GM21390 (cell line): ENCODE data around the gene MYADM.
A peak's percentile ranks its signal among the peaks of the same experiment; 100 is the strongest.
"Not testable (repeated sequence)": the region's sequence is repeated elsewhere in the genome, so short reads cannot be mapped to it uniquely, and the experiment has no call there.

Source experiments
- ATAC-seq: cut with Tn5 transposase; IDR thresholded peaks from one replicate; pipeline ENCODE4 v1.9.1; 2021; ENCODE audit not compliant: unreplicated experiment

Gene MYADM, protein sequence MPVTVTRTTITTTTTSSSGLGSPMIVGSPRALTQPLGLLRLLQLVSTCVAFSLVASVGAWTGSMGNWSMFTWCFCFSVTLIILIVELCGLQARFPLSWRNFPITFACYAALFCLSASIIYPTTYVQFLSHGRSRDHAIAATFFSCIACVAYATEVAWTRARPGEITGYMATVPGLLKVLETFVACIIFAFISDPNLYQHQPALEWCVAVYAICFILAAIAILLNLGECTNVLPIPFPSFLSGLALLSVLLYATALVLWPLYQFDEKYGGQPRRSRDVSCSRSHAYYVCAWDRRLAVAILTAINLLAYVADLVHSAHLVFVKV

DNA sequence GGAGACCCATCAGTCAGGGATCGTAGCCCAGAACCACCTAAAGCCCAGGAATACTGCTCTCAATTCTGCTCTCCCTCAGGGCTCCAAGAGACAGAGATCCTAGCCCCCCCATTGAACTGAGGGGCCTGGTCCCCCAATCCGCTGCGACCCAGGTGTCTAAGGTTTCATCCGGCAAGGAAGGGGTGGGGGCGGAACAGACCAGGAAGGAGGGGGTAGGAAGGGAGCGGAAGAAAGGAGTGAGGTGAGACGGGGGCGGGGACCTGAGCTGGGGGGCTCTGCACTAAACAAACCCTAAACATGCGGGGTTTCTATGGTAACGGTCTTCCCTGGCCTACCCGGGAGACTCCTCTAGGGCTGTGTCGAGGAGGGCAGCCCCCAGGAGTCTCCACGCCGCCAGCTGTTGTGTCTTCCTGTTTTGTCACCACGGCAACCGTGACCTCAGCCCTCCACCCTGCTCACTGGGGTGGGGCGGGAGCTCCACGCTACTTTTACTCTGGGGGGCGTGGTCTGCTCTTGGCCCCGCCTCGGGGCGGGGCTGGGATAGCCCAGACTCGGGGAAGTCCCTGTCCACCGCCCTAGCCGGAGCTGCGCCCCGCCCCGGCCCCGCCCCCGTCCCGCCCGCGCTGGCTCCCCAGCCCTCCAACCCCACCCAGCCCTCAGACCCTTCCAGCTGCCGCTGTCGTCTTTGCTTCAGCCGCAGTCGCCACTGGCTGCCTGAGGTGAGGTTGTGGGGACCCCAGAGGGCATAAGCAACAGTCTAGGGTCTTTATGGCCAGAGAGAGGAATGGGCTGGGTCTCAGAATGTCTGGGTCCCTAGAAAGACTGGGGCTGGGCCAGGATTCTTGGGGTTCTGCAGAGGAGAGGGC is at the start of gene MYADM:
TSS of gene MYADM (plus strand) at position 659 of the 866 bp plus-strand sequence. CDS start 5,647 bp downstream, outside the sequence.
- peak; percentile 70 for ATAC-seq

GRCh38 chr19:53818756-53819155 is 48.9 kb upstream of the MYADM start:
- ATAC-seq, result no peak

DNA sequence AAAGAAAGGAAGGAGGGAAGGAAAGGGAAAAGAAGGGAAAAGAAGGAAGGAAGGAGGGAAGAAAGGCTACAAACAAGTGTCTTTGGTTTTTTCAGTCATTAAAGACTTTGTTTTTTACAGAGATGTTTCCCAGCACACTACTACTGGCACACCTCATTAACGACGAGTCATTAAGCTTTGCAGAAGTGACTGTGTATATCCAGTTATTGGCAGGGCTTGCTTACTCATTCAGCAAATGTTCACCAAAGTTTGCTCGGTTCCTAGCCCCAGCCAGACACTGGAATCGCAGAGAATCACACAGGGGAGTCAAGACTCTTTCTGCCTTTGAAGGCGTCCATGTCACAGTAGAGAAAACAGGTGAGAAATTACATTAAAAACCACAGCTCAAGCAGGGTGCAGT is 47.8 kb upstream of the MYADM start:
- no peak for ATAC-seq

GRCh38 chr19:53823380-53824120 is 44.1 kb upstream of the MYADM start:
- ATAC-seq, result no peak

GRCh38 chr19:53824134-53824611 is 43.5 kb upstream of the MYADM start, which contains the start of gene NLRP12:
Gene NLRP12, minus strand, starts transcription at chr19:53824314. Its CDS starts 140 bp downstream, at chr19:53824174.
- no peak for ATAC-seq

GRCh38 chr19:53826876-53827275 is 40.8 kb upstream of the MYADM start:
- no peak for ATAC-seq

GRCh38 chr19:53828531-53828930 is 39.2 kb upstream of the MYADM start:
- no peak for ATAC-seq

DNA sequence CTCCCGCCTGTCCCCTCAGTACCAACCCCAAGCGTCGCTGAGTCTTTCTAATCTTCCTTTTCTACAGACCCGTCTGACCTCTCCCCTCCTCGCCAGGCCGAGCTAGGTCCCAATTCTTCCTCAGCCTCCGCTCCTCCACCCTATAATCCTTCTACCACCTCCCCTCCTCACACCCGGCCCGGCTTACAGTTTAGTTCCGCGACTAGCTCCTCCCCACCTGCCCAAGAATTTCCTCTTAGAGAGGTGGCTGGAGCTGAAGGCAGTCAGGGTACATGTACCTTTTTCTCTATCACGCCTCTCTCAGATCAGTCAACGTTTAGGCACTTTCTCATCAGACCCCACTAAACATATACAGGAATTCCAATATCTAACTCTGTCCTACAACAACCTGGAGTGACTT is 34.8 kb upstream of the MYADM start:
- ATAC-seq, result not testable (repeated sequence)

DNA sequence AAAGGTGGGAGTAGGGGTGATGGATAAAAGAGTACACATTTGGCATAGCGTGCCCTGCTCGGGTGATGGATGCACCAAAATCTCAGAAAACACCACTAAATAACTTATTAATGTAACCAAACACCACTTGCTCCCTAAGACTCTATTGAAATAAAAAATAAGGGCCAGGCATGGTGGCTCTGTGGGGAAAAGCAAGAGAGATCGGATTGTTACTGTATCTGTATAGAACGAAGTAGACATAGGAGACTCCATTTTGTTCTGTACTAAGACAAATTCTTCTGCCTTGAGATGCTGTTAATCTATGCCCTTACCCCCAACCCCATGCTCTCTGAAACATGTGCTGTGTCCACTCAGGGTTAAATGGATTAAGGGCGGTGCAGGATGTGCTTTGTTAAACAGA is 29.2 kb upstream of the MYADM start:
- not testable (repeated sequence) for ATAC-seq

GRCh38 chr19:53840241-53840640 is 27.4 kb upstream of the MYADM start:
- ATAC-seq, result not testable (repeated sequence)

- not testable (repeated sequence) for ATAC-seq
These were observed 26.8 kb upstream of the MYADM start for GRCh38 chr19:53840914-53841313.

GRCh38 chr19:53844849-53845246 is 22.8 kb upstream of the MYADM start:
- ATAC-seq, result no peak

GRCh38 chr19:53847555-53847954 is 20.1 kb upstream of the MYADM start:
- ATAC-seq, result no peak

DNA sequence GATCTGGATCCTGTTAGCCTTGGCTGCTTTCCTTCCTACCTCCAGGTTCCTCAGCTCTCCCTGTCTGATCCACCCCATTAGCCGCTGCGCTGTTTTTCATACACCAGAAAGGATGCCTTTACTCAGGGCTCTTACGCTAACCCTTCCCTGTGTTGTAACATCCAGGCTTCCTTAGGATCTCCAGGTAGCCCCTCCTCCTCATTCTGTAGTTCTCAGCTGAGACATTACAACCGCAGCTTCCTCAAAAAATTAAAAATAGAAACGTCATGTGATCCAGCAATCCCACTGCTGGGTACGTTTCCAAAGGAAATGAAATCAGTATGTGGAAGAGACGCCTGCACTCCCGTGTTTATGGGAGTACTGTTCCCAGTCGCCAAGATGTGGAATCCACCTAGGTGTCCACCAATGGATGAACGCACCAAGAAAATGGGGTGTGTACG is 18.4 kb upstream of the MYADM start:
- no peak for ATAC-seq

DNA sequence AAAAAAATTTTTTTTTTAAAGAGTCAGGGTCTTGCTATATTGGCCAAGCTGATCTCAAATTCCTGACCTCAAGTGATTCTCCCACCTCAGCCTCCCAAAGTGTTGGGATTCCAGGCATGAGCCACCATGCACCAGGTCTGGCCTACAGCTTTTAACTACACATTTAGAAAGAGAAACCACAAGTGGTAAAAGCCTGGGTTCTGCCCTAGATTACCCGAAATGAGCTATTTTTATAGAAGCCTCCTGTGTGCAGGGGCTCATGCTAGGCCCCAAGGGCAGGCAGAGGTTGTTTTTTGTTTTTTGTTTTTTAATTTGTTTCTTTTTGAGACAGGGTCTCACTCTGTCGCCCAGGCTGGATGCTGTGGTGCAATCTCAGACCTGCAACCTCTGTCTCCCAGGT is 14.0 kb upstream of the MYADM start:
- ATAC-seq, result no peak

DNA sequence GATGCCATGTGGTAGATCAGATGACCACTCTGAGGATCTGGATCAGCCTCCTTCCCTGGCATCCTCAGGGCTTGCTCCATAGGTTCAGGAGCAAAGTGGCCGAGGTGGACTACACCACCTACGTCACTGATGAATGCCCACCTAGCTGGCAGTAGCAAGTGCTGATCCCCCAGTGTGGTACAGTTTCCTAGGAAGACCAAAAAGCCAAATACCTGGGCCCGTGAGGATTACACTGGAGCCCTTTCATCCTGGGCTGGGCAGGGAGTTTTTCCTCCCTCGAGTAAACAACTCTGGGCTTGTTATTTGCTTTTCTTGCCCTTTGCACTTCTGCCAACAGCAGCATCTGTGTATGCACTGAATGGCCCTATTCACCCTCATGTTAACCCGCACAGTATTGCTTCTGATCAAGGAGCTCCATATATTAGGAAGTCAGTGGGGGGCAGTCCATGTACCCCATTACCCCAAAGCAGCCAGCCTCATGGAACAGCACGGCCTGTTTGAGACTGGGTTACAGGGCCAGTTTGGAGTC is 3.3 kb upstream of the MYADM start:
- ATAC-seq, result no peak

DNA sequence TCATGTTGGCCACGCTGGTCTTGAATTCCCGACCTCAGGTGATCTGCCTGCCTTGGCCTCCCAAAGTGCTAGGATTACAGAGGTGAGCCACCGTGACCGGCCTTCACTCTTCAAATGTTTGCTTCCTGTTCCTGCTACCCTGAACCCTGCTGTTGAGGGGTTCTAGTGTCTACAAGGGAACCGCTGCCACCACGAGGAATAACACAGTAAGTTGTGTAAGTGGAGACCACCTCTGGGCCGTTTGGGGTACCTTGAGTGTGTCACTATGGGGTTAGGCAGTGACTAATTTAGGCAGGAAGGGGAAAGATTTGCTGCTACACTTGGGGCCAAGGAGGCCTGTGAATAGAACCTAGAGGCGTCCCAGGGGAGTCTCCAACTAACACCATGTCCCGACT is 2.2 kb upstream of the MYADM start:
- no peak for ATAC-seq

GRCh38 chr19:53865918-53866864 is 1.5 kb upstream of the MYADM start:
- no peak for ATAC-seq

GRCh38 chr19:53866865-53867224 is 838 bp upstream of the MYADM start:
- no peak for ATAC-seq
